IMR-90 (cell line): ENCODE data around the gene SMIM41. TPM values are rescaled to one million over a fixed set of nuclear protein-coding genes. Genes with fewer than 3 reads are reported as not detected.

Source experiments
- ATAC-seq: fragments of 200-7000 bp; cut with Tn5 transposase; 2 replicates; pipeline ENCODE4 v1.9.1; 2020; ENCODE audit warnings: low read depth, mild to moderate bottlenecking, moderate library complexity
- BruUV-seq: library from RNA; stranded (reverse); fragments of 400-500 nt; replicated peaks from 2 replicates; lab custom pipeline; 2021; lab: Mats Ljungman, UMichigan
- CTCF ChIA-PET: fragments of 300-600 bp; formaldehyde crosslinking; extraction: SDS; loops from one replicate; lab custom pipeline; 2021; ENCODE audit warnings: antibody characterized with exemption; lab: Yijun Ruan, JAX
- POLR2A ChIA-PET: fragments of 300-600 bp; sonication (Branson Sonifier 250); formaldehyde crosslinking; loops from one replicate; lab custom pipeline; 2022; ENCODE audit warnings: antibody characterized with exemption; ENCODE audit not compliant: unreplicated experiment; lab: Charles Lee
- DNase-seq: peaks from one replicate; pipeline ENCODE4 v3.0.0; 2013
- H2AFZ ChIP-seq: replicated peaks from 2 replicates; pipeline ENCODE3; 2013; ENCODE audit warnings: low read length, mild to moderate bottlenecking; ENCODE audit not compliant: poor library complexity
- H2AK5ac ChIP-seq: 2 replicates; pipeline ENCODE4 v1.6.1; 2013; ENCODE audit warnings: low read depth, low read length, inconsistent platforms
- H2AK9ac ChIP-seq: replicated peaks from 2 replicates; pipeline ENCODE3; 2013; ENCODE audit warnings: mild to moderate bottlenecking, low read depth, low read length, moderate library complexity; ENCODE audit not compliant: poor library complexity
- H2BK120ac ChIP-seq: 2 replicates; pipeline ENCODE4 v1.6.1; 2013; ENCODE audit warnings: low read depth, low read length, inconsistent platforms
- H2BK15ac ChIP-seq: 3 replicates; pipeline ENCODE4 v1.6.1; 2013; ENCODE audit warnings: low read depth, low read length, inconsistent platforms
- H2BK20ac ChIP-seq: 2 replicates; pipeline ENCODE4 v1.6.1; 2013; ENCODE audit warnings: low read depth, mild to moderate bottlenecking, inconsistent platforms, low read length, moderate library complexity
- H2BK5ac ChIP-seq: 2 replicates; pipeline ENCODE4 v1.6.1; 2013; ENCODE audit warnings: mild to moderate bottlenecking, low read depth, low read length, inconsistent platforms; ENCODE audit not compliant: poor library complexity, severe bottlenecking
- H3K14ac ChIP-seq: replicated peaks from 2 replicates; pipeline ENCODE4 v1.6.1; 2013; ENCODE audit warnings: low read depth, low read length, inconsistent platforms
- H3K18ac ChIP-seq: 2 replicates; pipeline ENCODE4 v1.6.1; 2013; ENCODE audit warnings: low read depth, low read length, control low read depth
- H3K23ac ChIP-seq: 2 replicates; pipeline ENCODE4 v1.6.1; 2013; ENCODE audit warnings: low read depth, low read length, inconsistent platforms
- H3K27ac ChIP-seq: 2 replicates; pipeline ENCODE4 v1.5.1; 2013; ENCODE audit warnings: mild to moderate bottlenecking, control low read depth, low read length; ENCODE audit not compliant: insufficient read depth
- H3K27me3 ChIP-seq: 2 replicates; pipeline ENCODE4 v1.6.1; 2013; ENCODE audit warnings: low read length; ENCODE audit not compliant: control insufficient read depth, insufficient read depth
- H3K36me3 ChIP-seq: 2 replicates; pipeline ENCODE4 v1.6.1; 2013; ENCODE audit warnings: low read length, mixed read lengths; ENCODE audit not compliant: control insufficient read depth, insufficient read depth
- H3K4ac ChIP-seq: 2 replicates; pipeline ENCODE4 v1.6.1; 2013; ENCODE audit warnings: low read depth, low read length, inconsistent platforms
- H3K4me1 ChIP-seq: 2 replicates; pipeline ENCODE4 v1.6.1; 2013; ENCODE audit warnings: low read length, mixed read lengths; ENCODE audit not compliant: control insufficient read depth, insufficient read depth
- H3K4me2 ChIP-seq: 2 replicates; pipeline ENCODE4 v1.6.1; 2013; ENCODE audit warnings: low read depth, mild to moderate bottlenecking, control low read depth, low read length, moderate library complexity
- H3K4me3 ChIP-seq: 2 replicates; pipeline ENCODE4 v1.5.1; 2013; ENCODE audit warnings: low read depth, mild to moderate bottlenecking, control low read depth, low read length, moderate library complexity; ENCODE audit not compliant: insufficient read depth
- H3K56ac ChIP-seq: 2 replicates; pipeline ENCODE4 v1.6.1; 2013; ENCODE audit warnings: low read length, inconsistent platforms; ENCODE audit not compliant: insufficient read depth; ENCODE audit errors: extremely low read depth
- H3K79me1 ChIP-seq, 2 experiments: 2 replicates each; pipeline ENCODE4 v1.6.1; 2013; ENCODE audit warnings: low read length in 2 of 2, inconsistent platforms in 1 of 2, low read depth in 1 of 2
- H3K9ac ChIP-seq: 2 replicates; pipeline ENCODE4 v1.6.1; 2013; ENCODE audit warnings: low read depth, low read length, control low read depth
- H3K9me1 ChIP-seq: 2 replicates; pipeline ENCODE4 v1.6.1; 2013; ENCODE audit warnings: low read length, inconsistent platforms; ENCODE audit not compliant: insufficient read depth
- H3K9me3 ChIP-seq: 2 replicates; pipeline ENCODE4 v1.6.1; 2013; ENCODE audit warnings: low read length; ENCODE audit not compliant: control insufficient read depth, insufficient read depth
- H4K20me1 ChIP-seq: 2 replicates; pipeline ENCODE4 v1.6.1; 2013; ENCODE audit warnings: low read length, inconsistent platforms; ENCODE audit not compliant: insufficient read depth
- H4K5ac ChIP-seq: 2 replicates; pipeline ENCODE4 v1.6.1; 2013; ENCODE audit warnings: mild to moderate bottlenecking, low read depth, low read length, control low read depth
- H4K8ac ChIP-seq, 2 experiments: 2 replicates each; pipeline ENCODE4 v1.6.1; 2013; ENCODE audit warnings: low read depth in 2 of 2, low read length in 2 of 2, control low read depth in 1 of 2, inconsistent platforms in 1 of 2
- H4K91ac ChIP-seq: 2 replicates; pipeline ENCODE4 v1.6.1; 2013; ENCODE audit warnings: low read depth, low read length, inconsistent platforms; ENCODE audit not compliant: insufficient read depth
- BHLHE40 ChIP-seq: fragments of 150-350 bp; IDR thresholded peaks from 2 replicates; pipeline ENCODE4 v1.6.1; 2016; ENCODE audit warnings: mild to moderate bottlenecking, low read depth, low read length
- CEBPB ChIP-seq: IDR thresholded peaks from 2 replicates; pipeline ENCODE4 v1.6.1; 2012; ENCODE audit warnings: low read depth, low read length, improper control_type of control experiment
- CHD1 ChIP-seq: IDR thresholded peaks from 2 replicates; pipeline ENCODE4 v1.6.1; 2012; ENCODE audit warnings: low read depth, low read length, improper control_type of control experiment
- FOS ChIP-seq: fragments of 150-350 bp; IDR thresholded peaks from 2 replicates; pipeline ENCODE4 v1.6.1; 2016; ENCODE audit warnings: low read depth, low read length
- MAFK ChIP-seq: IDR thresholded peaks from 2 replicates; pipeline ENCODE4 v1.6.1; 2012; ENCODE audit warnings: low read depth, low read length, improper control_type of control experiment
- MAZ ChIP-seq: IDR thresholded peaks from 2 replicates; pipeline ENCODE4 v1.6.1; 2012; ENCODE audit warnings: low read depth, mild to moderate bottlenecking, low read length, improper control_type of control experiment, moderate library complexity, borderline replicate concordance
- MXI1 ChIP-seq: IDR thresholded peaks from 2 replicates; pipeline ENCODE4 v1.6.1; 2012; ENCODE audit warnings: low read depth, mild to moderate bottlenecking, low read length, moderate library complexity, borderline replicate concordance
- NFE2L2 ChIP-seq: fragments of 150-350 bp; IDR thresholded peaks from 2 replicates; pipeline ENCODE4 v1.6.1; 2016; ENCODE audit warnings: low read depth, mild to moderate bottlenecking, low read length
- POLR2A ChIP-seq: IDR thresholded peaks from 2 replicates; pipeline ENCODE4 v1.6.1; 2012; ENCODE audit warnings: mild to moderate bottlenecking, low read depth, low read length
- RAD21 ChIP-seq: IDR thresholded peaks from 2 replicates; pipeline ENCODE4 v1.6.1; 2012; ENCODE audit warnings: low read length, improper control_type of control experiment
- RFX5 ChIP-seq: IDR thresholded peaks from 2 replicates; pipeline ENCODE4 v1.8.0; 2012; ENCODE audit warnings: low read depth, mild to moderate bottlenecking, low read length, moderate library complexity
- WGBS, 2 experiments: methylation state at CpG; one replicate each; pipeline versions ENCODE4 v1.1.5 to v1.1.7; 2013; ENCODE audit warnings: missing lambda C conversion rate in 2 of 2; ENCODE audit not compliant: insufficient read length in 1 of 2; ENCODE audit errors: extremely low coverage in 2 of 2; 5-methylcytosine and 5-hydroxymethylcytosine counted together
- dilution Hi-C: fragments of 300-500 bp; cut with HindIII; formaldehyde crosslinking; loops from one replicate; pipeline ENCODE4 v1.14.3; 2018; ENCODE audit warnings: low sequenced_read_pairs; ENCODE audit not compliant: unreplicated experiment
- in situ Hi-C: fragments of 300-500 bp; cut with MboI; formaldehyde crosslinking; loops from 3 replicates; pipeline ENCODE4 v1.14.3; 2019; ENCODE audit warnings: low sequenced_read_pairs, inconsistent platforms, mixed read lengths
- intact Hi-C: fragments of 100-400 bp; cut with micrococcal nuclease; formaldehyde crosslinking; loops from 2 replicates; pipeline ENCODE4 v1.10.0; 2022
- polyA plus RNA-seq, 3 experiments: library from polyadenylated mRNA; depleted of rRNA; stranded (reverse); fragments of >200 nt; gene quantifications; 2 replicates each; pipeline ENCODE4 v1.2.3, GENCODE V29; 2012; ENCODE audit warnings: low replicate concordance in 1 of 3
- total RNA-seq: library from RNA; depleted of rRNA; stranded (reverse); fragments of >200 nt; gene quantifications from 2 replicates; pipeline ENCODE4 v1.2.3, GENCODE V29; 2012
- TF ChIP-seq, protein P1 (sequence below): conservative IDR thresholded peaks from 2 replicates; pipeline ENCODE4 v1.5.1; 2012; ENCODE audit warnings: mild to moderate bottlenecking, low read depth, low read length, improper control_type of control experiment
- TF ChIP-seq, protein P2 (sequence below): fragments of 150-350 bp; IDR thresholded peaks from 2 replicates; pipeline ENCODE4 v1.6.1; 2017; ENCODE audit warnings: mild to moderate bottlenecking, antibody characterized with exemption, low read length, low read depth

SMIM41 gene
- total and polyA plus RNA-seq, 2 of the 4 experiments (the other 2 are of a cell fraction), result not detected

DNA sequence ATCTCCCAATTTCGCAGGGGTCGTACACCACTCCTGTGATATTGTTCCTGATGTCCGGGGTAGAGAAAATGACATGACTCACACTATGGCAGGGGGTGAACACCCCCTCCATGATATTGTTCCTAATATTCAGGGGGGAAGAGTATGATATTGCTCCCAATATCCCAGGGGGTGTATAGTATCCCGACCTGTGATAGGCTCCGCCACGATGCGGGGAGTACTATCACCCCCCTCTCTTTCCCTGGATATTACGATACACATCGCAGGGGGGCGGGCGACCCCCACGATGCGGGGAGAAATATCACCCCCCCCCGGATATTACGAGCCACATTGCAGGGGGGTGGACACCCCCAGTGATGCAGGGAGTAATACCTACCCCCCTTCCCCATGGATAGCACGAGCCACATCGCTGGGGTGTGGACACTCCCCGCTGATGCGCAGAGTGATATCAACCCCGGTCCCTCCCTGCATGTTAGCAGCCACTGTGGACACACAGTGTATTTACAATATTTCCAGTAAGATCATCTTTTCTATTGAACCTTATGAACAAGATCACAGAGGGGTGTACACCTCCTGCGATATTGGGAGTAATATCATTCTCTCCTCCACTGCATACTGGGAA lies 17.7 kb downstream of the SMIM41 start:
- POLR2A ChIA-PET, result no interaction called here
- Histone ChIP-seq H3K9me1 (no peaks in the 10 kb centered on the region), H3K4me1 (no peaks in the 10 kb centered on the region), H3K18ac (no peak overlapping the region), H3K27ac (no peak overlapping the region), H4K5ac (no peak overlapping the region), H3K4me2 (no peak overlapping the region), H3K9me3 (no peaks in the 10 kb centered on the region), H3K27me3 (peaks cover 18% of the 10 kb centered on the region), H3K36me3 (no peaks in the 10 kb centered on the region), H4K20me1 (no peaks in the 10 kb centered on the region), H3K56ac (no peak overlapping the region), H2AK9ac (no peak overlapping the region), H2BK120ac (no peak overlapping the region), H3K23ac (no peak overlapping the region), H2BK20ac (no peak overlapping the region), H2AFZ (no peak overlapping the region), H3K4ac (no peak overlapping the region), H2BK15ac (no peak overlapping the region), H2AK5ac (no peak overlapping the region), H4K8ac (no peak overlapping the region), H3K9ac (no peak overlapping the region), H3K14ac (no peak overlapping the region), H3K79me1 (no peaks in the 10 kb centered on the region), H4K91ac (no peak overlapping the region), H2BK5ac (no peak overlapping the region), H3K4me3 (no peak overlapping the region)
- no peak for TF ChIP-seq RAD21
- no peak for TF ChIP-seq CEBPB
- no peak for TF ChIP-seq MAFK
- no peak for TF ChIP-seq MXI1
- TF ChIP-seq, protein P1, sequence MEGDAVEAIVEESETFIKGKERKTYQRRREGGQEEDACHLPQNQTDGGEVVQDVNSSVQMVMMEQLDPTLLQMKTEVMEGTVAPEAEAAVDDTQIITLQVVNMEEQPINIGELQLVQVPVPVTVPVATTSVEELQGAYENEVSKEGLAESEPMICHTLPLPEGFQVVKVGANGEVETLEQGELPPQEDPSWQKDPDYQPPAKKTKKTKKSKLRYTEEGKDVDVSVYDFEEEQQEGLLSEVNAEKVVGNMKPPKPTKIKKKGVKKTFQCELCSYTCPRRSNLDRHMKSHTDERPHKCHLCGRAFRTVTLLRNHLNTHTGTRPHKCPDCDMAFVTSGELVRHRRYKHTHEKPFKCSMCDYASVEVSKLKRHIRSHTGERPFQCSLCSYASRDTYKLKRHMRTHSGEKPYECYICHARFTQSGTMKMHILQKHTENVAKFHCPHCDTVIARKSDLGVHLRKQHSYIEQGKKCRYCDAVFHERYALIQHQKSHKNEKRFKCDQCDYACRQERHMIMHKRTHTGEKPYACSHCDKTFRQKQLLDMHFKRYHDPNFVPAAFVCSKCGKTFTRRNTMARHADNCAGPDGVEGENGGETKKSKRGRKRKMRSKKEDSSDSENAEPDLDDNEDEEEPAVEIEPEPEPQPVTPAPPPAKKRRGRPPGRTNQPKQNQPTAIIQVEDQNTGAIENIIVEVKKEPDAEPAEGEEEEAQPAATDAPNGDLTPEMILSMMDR, result no peak
- TF ChIP-seq CHD1, result no peak
- TF ChIP-seq MAZ, result no peak
- TF ChIP-seq RFX5, result no peak
- no peak for TF ChIP-seq POLR2A
- TF ChIP-seq NFE2L2, result no peak
- no peak for TF ChIP-seq FOS
- TF ChIP-seq, protein P2, sequence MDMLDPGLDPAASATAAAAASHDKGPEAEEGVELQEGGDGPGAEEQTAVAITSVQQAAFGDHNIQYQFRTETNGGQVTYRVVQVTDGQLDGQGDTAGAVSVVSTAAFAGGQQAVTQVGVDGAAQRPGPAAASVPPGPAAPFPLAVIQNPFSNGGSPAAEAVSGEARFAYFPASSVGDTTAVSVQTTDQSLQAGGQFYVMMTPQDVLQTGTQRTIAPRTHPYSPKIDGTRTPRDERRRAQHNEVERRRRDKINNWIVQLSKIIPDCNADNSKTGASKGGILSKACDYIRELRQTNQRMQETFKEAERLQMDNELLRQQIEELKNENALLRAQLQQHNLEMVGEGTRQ, result no peak
- no peak for TF ChIP-seq BHLHE40
- in situ Hi-C loops, result no loop called here
- no CpG with 5 or more reads among the region's 21 CpGs for WGBS, 2 experiments
- intact Hi-C loops, result no loop called here
- dilution Hi-C loops, result no loop called here
- DNase-seq (no peak), ATAC-seq (no peak)
- BruUV-seq, result no TSS peak
- CTCF ChIA-PET, result no interaction called here
